ENCODE data around the gene YIPF3.
"Not testable (repeated sequence)": the region's sequence is repeated elsewhere in the genome, so short reads cannot be mapped to it uniquely, and the experiment has no call there.

YIPF3 gene

DNA sequence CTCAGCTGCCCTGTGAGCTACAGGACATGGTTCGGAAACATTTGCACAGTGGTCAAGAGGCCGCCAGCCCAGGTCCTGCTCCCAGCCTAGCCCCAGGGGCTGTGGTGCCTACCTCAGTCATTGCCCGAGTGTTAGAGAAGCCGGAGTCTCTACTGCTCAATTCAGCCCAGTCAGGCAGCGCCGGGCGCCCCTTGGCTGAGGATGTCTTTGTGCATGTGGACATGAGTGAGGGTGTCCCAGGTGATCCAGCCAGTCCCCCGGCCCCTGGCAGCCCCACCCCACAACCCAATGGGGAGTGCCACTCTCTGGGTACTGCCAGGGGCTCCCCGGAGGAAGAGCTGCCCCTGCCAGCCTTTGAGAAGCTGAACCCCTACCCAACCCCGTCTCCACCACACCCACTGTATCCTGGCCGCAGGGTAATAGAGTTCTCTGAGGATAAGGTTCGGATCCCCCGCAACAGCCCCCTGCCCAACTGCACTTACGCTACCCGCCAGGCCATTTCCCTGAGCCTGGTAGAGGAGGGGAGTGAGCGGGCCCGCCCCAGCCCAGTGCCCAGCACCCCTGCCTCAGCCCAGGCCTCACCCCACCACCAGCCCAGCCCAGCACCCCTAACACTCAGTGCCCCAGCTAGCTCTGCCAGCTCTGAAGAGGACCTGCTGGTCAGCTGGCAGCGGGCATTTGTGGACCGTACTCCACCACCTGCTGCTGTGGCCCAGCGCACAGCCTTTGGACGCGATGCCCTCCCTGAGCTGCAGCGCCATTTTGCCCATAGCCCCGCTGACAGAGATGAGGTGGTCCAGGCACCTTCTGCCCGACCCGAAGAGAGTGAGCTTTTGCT lies 11.8 kb downstream of the YIPF3 start:
- H3K4me1 ChIP-seq (ENCODE audit: insufficient read depth, low read length): no peaks in the 10 kb centered on the region
- peaks cover 12% of the 10 kb centered on the region for H3K36me3 ChIP-seq (ENCODE audit: insufficient read depth, low read length)
- no peaks in the 10 kb centered on the region for H3K9me3 ChIP-seq (ENCODE audit: control insufficient read depth, insufficient read depth, low read length)
- no peak overlapping the region for H3K9ac ChIP-seq (ENCODE audit: low read depth, low read length)

DNA sequence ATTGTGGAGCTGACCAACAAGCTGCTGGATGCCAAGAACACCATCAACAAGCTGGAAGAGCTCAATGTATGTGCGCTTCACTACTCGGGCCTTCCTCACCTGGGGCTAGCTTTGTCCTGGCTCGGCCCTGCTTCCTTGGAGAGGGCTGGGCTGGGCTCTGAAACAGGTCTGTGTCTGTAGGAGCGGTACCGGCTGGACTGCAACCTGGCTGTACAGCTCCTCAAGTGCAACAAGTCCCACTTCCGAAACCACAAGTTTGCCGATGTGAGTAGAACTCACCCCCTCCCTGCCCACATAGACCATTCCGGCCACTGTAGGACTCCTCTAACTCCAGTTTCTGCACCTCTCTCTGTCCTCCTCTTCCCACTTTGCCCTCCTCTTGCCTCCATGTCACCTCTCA lies 13.3 kb downstream of the YIPF3 start:
- no peaks in the 10 kb centered on the region for H3K4me1 ChIP-seq (ENCODE audit: insufficient read depth, low read length)
- H3K9me3 ChIP-seq (ENCODE audit: control insufficient read depth, insufficient read depth, low read length): no peaks in the 10 kb centered on the region
- peaks cover 26% of the 10 kb centered on the region for H3K36me3 ChIP-seq (ENCODE audit: insufficient read depth, low read length)
- H3K9ac ChIP-seq (ENCODE audit: low read depth, low read length): no peak overlapping the region

DNA sequence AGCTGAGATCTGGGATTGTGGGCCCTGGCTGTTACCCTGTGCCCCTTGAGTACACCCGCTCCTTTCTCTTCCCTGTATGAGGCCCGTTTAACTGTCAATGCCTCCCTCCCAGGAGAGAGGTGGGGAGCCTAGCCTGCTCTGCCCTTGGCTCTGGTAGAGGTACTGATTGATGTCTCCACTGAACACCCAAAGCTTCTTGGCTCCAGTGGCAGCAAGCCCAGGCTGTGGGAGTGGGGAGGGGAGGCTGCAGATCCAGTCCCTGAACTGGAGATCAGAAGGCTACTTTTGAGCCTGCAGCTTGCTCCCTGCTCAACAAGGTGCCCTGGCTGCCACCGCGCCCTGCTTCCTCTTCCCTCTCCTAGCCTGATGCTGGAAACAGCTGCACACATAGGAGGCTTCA lies 14.1 kb downstream of the YIPF3 start:
- peaks cover 28% of the 10 kb centered on the region for H3K36me3 ChIP-seq (ENCODE audit: insufficient read depth, low read length)
- no peaks in the 10 kb centered on the region for H3K4me1 ChIP-seq (ENCODE audit: insufficient read depth, low read length)
- H3K9me3 ChIP-seq (ENCODE audit: control insufficient read depth, insufficient read depth, low read length): no peaks in the 10 kb centered on the region
- no peak overlapping the region for H3K9ac ChIP-seq (ENCODE audit: low read depth, low read length)

DNA sequence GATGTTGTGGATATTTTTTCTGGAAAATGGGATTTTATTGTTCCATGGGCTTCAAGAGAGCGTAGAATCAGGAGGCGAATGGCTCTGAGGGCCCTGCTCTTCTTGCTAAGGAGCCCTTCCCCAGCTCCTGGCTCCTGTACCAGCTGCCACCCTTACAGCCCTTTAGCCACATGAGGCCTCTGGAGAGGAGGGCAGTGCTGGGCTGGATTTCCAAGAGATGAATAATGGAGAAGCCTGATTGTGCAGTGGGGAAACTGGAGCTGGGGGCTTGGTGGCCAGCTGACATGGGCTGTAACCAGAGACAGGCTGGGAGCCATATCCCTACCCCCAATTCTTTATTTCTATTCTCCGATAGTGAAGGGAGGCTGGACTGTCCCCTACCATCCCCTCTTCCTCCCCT lies 15.8 kb downstream of the YIPF3 start:
- Histone ChIP-seq H3K9me3 (ENCODE audit: control insufficient read depth, insufficient read depth, low read length) (no peaks in the 10 kb centered on the region), H3K9ac (ENCODE audit: low read depth, low read length) (no peak overlapping the region), H3K36me3 (ENCODE audit: insufficient read depth, low read length) (peaks cover 28% of the 10 kb centered on the region), H3K4me1 (ENCODE audit: insufficient read depth, low read length) (peaks cover 11% of the 10 kb centered on the region)

DNA sequence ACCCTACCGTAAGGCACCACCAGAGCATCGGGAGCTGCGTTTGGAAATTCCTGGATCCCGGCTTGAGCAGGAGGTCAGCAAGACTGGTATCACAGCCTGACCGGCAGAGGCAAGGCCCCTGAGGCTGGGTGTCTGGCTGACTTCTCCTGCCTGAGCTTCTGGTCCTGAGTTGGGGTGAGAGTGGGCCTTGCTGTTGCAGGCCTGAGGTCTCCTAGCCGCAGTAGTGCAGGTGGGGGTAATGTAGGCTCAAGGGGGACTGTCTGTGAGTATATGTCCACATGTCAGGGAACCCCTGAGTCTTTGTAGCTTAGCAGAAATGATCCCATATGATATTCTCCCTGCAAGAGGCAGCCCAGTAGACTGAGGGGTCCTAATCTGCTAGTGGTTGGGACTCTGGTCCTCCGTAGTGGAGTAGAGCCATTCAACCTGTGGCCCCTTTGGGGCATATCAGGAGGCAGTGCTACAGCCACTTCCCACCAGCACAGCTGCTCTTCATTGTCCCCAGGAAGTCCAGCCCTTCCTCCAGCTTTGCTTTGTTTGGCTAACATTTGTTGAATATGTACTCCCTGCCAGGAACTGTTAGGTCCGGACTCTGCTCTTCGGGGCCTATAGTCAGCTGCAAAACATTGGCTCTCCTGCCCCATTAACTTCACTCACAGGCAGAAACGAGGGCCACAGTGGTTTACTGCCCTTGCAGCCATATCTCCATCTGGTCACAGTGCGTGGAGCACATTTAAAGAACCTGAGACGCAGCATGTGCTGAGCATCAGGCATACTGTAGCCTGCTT lies 17.5 kb downstream of the YIPF3 start:
- no peaks in the 10 kb centered on the region for H3K9me3 ChIP-seq (ENCODE audit: control insufficient read depth, insufficient read depth, low read length)
- peaks cover 22% of the 10 kb centered on the region for H3K4me1 ChIP-seq (ENCODE audit: insufficient read depth, low read length)
- peaks cover 28% of the 10 kb centered on the region for H3K36me3 ChIP-seq (ENCODE audit: insufficient read depth, low read length)
- no peak overlapping the region for H3K9ac ChIP-seq (ENCODE audit: low read depth, low read length)

DNA sequence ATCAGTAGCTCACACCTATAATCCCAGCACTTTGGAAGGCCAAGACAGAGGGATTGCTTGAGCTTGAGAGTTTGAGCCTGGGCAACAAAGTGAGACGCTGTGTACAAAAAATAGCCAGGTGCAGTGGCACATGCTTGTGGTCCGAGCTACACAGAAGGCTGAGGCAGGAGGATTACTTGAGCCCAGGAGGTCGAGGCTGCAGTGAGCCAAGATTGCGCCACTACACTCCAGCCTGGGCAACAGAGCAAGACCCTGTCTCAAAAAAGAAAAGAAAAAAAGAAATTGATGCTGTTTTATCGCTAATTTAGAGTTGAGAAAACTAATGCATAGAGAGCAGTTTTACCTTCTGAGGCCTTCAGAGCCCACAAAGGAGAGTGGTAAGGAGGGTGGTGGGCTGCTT lies 18.4 kb downstream of the YIPF3 start:
- H3K9ac ChIP-seq (ENCODE audit: low read depth, low read length): not testable (repeated sequence)

DNA sequence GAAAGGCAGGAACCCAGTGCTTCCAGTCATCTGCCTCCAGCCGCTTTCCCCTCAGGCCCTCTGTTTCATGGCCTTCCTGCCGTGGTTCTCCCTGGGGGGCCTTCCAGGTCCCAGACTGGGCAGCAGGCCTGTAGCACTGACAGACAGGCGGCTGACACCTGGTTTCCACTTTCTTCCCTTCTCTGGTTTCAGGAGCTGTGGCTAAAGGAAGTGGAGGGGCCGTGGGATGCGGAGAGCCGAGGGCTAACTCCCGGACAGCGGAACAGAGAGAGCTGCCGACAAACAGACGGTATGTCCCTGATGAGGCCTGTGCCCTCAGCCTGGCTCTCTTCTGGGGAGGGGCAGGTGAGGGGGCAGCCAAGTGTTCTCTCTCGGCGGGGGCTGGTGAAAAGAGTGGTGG lies 19.0 kb downstream of the YIPF3 start:
- no peak overlapping the region for H3K9ac ChIP-seq (ENCODE audit: low read depth, low read length)
- peaks cover 23% of the 10 kb centered on the region for H3K36me3 ChIP-seq (ENCODE audit: insufficient read depth, low read length)
- H3K9me3 ChIP-seq (ENCODE audit: control insufficient read depth, insufficient read depth, low read length): no peaks in the 10 kb centered on the region
- peaks cover 30% of the 10 kb centered on the region for H3K4me1 ChIP-seq (ENCODE audit: insufficient read depth, low read length)

More for the DNA sequence above, 18.4 kb downstream of the YIPF3 start:
- peaks cover 24% of the 10 kb centered on the region for H3K4me1 ChIP-seq (ENCODE audit: insufficient read depth, low read length)
- H3K9me3 ChIP-seq (ENCODE audit: control insufficient read depth, insufficient read depth, low read length): not testable (repeated sequence)
- peaks cover 28% of the 10 kb centered on the region for H3K36me3 ChIP-seq (ENCODE audit: insufficient read depth, low read length)

DNA sequence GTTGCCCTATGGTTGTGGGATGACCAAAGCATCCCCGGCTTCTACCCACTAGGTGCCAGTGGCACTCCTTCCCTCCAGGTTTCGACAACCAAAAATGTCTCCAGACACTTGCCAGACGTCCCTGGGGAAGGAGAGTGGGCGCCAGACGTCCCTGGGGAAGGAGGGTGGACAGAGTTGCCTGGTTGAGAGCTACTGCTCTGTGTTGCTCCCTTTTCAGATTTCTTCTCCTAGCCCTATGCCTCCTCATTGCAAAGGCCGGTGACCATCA lies 19.7 kb downstream of the YIPF3 start:
- Histone ChIP-seq H3K4me1 (ENCODE audit: insufficient read depth, low read length) (peaks cover 32% of the 10 kb centered on the region), H3K36me3 (ENCODE audit: insufficient read depth, low read length) (peaks cover 19% of the 10 kb centered on the region), H3K9ac (ENCODE audit: low read depth, low read length) (no peak overlapping the region), H3K9me3 (ENCODE audit: control insufficient read depth, insufficient read depth, low read length) (no peaks in the 10 kb centered on the region)

DNA sequence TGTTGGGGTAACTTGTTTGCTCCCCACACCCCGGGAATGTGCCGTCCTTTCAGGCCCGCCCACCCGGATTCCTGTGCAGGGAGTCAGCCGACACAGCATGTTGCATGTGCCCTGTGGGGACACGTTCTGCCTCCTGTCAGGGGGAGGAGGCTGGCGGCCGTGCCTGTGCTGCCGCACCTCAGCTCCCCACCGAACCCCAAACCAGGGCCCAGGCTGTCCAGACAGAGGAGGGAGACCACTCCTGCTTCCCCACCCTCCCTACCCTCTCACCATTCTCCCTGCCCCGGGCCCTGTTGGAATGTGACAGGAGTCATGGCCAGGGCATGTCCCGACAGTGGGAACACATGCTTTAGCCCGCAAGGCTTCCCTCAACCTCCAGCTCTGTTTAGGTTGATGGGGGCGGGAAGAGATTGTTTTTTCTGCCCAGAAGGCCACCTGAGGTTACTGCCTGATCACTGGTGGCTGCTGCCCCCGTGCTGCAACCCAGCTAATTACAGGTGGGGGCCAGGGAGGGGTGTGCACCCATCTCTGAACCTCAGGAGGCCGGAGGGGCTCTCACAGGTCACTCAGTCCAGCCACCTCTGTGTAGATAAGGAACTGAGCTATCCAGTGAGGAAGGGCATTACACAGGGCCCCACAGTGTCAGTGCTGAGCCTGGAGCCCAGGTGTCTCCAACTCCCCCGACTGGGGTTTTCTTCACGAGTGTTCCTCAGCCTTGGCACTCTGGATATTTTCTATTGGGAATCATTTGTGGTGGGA lies 20.2 kb downstream of the YIPF3 start:
- H3K36me3 ChIP-seq (ENCODE audit: insufficient read depth, low read length): peaks cover 18% of the 10 kb centered on the region
- H3K9ac ChIP-seq (ENCODE audit: low read depth, low read length): no peak overlapping the region
- H3K9me3 ChIP-seq (ENCODE audit: control insufficient read depth, insufficient read depth, low read length): no peaks in the 10 kb centered on the region
- peaks cover 32% of the 10 kb centered on the region for H3K4me1 ChIP-seq (ENCODE audit: insufficient read depth, low read length)

DNA sequence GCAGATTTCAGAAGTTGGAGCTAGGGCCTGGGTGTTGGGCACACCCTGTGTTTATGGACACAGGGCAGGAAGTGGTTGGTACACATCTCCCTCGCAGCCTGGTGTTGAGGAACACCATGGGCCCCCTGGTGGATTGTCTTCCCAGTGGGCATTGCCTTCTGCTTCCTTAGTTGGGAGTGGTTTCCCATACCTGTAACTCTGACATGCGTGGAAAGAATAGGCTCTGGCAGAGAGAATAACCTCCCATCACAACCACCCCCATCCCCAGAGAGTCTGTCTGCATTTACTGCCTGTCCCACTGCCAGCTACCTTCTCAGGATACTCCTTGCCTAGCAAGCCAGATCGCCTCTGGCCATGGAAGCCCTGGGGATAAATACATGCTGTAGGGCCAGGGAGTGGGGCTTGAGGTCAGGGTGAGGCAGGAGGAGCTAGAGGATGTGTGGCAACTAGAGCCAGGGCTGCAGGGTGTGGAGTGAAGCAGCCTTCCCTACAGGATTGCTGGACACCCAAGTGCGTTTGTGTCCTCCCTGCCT lies 21.3 kb downstream of the YIPF3 start:
- Histone ChIP-seq H3K36me3 (ENCODE audit: insufficient read depth, low read length) (peaks cover 18% of the 10 kb centered on the region), H3K4me1 (ENCODE audit: insufficient read depth, low read length) (peaks cover 32% of the 10 kb centered on the region), H3K9ac (ENCODE audit: low read depth, low read length) (no peak overlapping the region), H3K9me3 (ENCODE audit: control insufficient read depth, insufficient read depth, low read length) (no peaks in the 10 kb centered on the region)

DNA sequence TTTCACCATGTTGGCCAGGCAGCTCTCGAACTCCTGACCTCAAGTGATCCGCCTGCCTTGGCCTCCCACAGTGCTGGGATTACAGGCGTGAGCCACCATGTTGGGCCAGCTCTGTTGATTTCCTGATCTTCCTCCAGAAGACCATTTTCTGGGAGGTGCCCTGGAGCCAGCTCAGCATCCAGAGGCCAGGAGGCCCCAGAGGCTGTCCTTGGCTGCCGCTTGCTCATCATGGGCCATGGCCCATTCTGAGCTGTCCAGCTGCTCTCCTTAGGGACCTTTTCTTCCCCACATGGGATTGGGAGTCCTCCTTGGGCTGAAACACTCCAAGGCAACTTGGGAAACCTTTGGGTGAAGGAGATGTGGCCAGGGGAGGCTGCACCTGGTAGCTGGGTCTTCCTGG lies 22.0 kb downstream of the YIPF3 start:
- no peak overlapping the region for H3K9ac ChIP-seq (ENCODE audit: low read depth, low read length)
- H3K4me1 ChIP-seq (ENCODE audit: insufficient read depth, low read length): peaks cover 32% of the 10 kb centered on the region
- H3K36me3 ChIP-seq (ENCODE audit: insufficient read depth, low read length): peaks cover 13% of the 10 kb centered on the region; the same call in 1 of the 2 replicates

DNA sequence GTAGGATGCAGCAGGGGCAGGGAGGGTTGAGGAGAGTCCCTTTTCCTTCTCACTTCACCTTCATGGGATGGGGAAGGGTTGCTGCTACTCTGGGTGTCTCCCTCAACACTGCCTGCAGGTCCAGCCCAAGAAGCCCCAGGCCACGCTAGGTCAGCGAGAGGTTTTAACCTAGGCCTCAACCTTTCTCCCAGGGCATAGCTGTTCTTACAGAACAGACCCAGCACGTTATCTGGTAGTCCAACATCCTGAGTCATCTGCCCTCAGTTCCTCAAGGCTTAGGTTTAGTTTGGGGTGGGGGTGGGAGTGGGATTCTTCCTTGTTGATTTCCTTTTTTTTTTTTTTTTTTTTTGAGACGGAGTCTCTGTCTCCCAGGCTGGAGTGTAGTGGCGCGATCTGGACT lies 22.4 kb downstream of the YIPF3 start:
- peaks cover 10% of the 10 kb centered on the region; the same call in 1 of the 2 replicates for H3K36me3 ChIP-seq (ENCODE audit: insufficient read depth, low read length)
- H3K9ac ChIP-seq (ENCODE audit: low read depth, low read length): no peak overlapping the region
- peaks cover 32% of the 10 kb centered on the region for H3K4me1 ChIP-seq (ENCODE audit: insufficient read depth, low read length)
- H3K9me3 ChIP-seq (ENCODE audit: control insufficient read depth, insufficient read depth, low read length): no peaks in the 10 kb centered on the region

More for the DNA sequence above, 22.0 kb downstream of the YIPF3 start:
- H3K9me3 ChIP-seq (ENCODE audit: control insufficient read depth, insufficient read depth, low read length): no peaks in the 10 kb centered on the region

DNA sequence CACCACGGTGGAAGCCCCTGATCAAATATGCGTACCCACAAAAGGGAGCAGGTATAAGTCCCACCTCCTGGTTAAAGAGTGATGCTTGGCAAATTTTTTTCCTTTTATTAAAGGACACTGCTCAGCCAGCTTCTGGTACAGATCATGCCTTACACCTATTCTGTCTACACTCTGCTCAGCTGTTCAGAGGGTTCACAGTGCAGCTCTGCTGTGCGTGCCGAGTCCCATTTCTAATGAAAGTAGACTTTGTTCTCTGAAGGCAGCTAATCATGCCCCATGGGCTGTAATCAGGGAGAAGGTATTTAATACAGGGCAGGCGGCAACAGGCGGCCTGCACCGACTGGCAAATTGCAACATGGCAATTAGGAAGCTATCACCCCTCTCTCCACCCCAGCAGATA lies 22.9 kb downstream of the YIPF3 start:
- H3K9ac ChIP-seq (ENCODE audit: low read depth, low read length): no peak overlapping the region
- H3K4me1 ChIP-seq (ENCODE audit: insufficient read depth, low read length): peaks cover 32% of the 10 kb centered on the region
- H3K36me3 ChIP-seq (ENCODE audit: insufficient read depth, low read length): peaks cover 6% of the 10 kb centered on the region; the same call in 1 of the 2 replicates
- H3K9me3 ChIP-seq (ENCODE audit: control insufficient read depth, insufficient read depth, low read length): no peaks in the 10 kb centered on the region

DNA sequence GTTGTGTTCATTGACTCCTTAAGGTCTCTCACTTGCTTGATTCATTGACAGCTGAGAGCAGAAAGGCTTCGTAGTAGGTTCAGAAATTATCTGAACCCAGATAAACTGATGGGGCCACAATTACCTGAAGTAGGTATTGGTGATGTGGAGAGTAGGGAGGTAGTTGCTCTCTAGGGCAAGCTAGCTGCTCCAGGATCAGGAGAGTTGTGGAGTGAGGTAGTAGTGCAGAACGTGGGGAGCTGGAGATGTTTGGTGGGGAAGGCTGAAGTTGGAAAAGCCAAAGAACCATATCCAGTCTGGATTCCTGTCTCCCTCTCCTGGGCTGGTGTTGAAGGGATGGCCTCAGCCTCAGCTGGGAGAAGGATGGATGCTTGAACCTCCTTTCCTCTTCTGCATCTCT lies 23.5 kb downstream of the YIPF3 start:
- 0 out of 2 replicates have a peak, but pooled peaks cover under 1% of the 10 kb centered on the region for H3K36me3 ChIP-seq (ENCODE audit: insufficient read depth, low read length)
- peaks cover 32% of the 10 kb centered on the region for H3K4me1 ChIP-seq (ENCODE audit: insufficient read depth, low read length)
- H3K9ac ChIP-seq (ENCODE audit: low read depth, low read length): no peak overlapping the region
- H3K9me3 ChIP-seq (ENCODE audit: control insufficient read depth, insufficient read depth, low read length): no peaks in the 10 kb centered on the region
